GM23338 (cell line): ENCODE measurements around the gene ITGAL. TPM values are rescaled to one million over a fixed set of nuclear protein-coding genes. Genes with fewer than 3 reads are reported as not detected.

ENCODE experiments used
- ATAC-seq: fragments of 200-7000 bp; cut with Tn5 transposase; 3 replicates; pipeline ENCODE4 v1.9.1; 2020
- DNase-seq: peaks from one replicate; pipeline ENCODE4 v3.0.0-alpha.2; 2015; ENCODE audit warnings: low spot score
- H2AFZ ChIP-seq: fragments of 200-600 bp; sonication (generic); 2 replicates; pipeline ENCODE4 v1.8.0; 2016; ENCODE audit warnings: antibody characterized with exemption, mild to moderate bottlenecking, moderate library complexity
- H3F3A ChIP-seq: fragments of 200-600 bp; sonication (generic); replicated peaks from 2 replicates; pipeline ENCODE4 v1.8.0; 2017; ENCODE audit warnings: antibody characterized with exemption, mixed run types, low read depth
- H3K27ac ChIP-seq: fragments of 200-600 bp; sonication (generic); 2 replicates; pipeline ENCODE4 v1.6.1; 2016; ENCODE audit warnings: low read depth
- H3K27me3 ChIP-seq: fragments of 200-600 bp; sonication (generic); 2 replicates; pipeline ENCODE4 v1.8.0; 2016; ENCODE audit warnings: mild to moderate bottlenecking, mixed run types, moderate library complexity; ENCODE audit not compliant: insufficient read depth
- H3K36me3 ChIP-seq: fragments of 200-600 bp; sonication (generic); 2 replicates; pipeline ENCODE4 v1.8.0; 2016; ENCODE audit warnings: mild to moderate bottlenecking; ENCODE audit not compliant: insufficient read depth
- H3K4me1 ChIP-seq: fragments of 200-600 bp; sonication (generic); 2 replicates; pipeline ENCODE4 v1.8.0; 2016; ENCODE audit warnings: mild to moderate bottlenecking, moderate library complexity; ENCODE audit not compliant: insufficient read depth
- H3K4me2 ChIP-seq: fragments of 200-600 bp; sonication (generic); 2 replicates; pipeline ENCODE4 v1.7.1; 2017; ENCODE audit warnings: mixed run types
- H3K4me3 ChIP-seq: fragments of 200-600 bp; sonication (generic); 2 replicates; pipeline ENCODE4 v1.6.1; 2016; ENCODE audit warnings: mixed run types
- H3K79me2 ChIP-seq: fragments of 200-600 bp; sonication (generic); replicated peaks from 2 replicates; pipeline ENCODE4 v1.8.0; 2017; ENCODE audit warnings: mild to moderate bottlenecking; ENCODE audit not compliant: insufficient read depth
- H3K9me2 ChIP-seq: fragments of 200-600 bp; sonication (generic); 2 replicates; pipeline ENCODE4 v1.8.0; 2017; ENCODE audit not compliant: insufficient read depth
- H4K20me1 ChIP-seq: fragments of 200-600 bp; sonication (generic); replicated peaks from 2 replicates; pipeline ENCODE4 v1.8.0; 2017; ENCODE audit warnings: mild to moderate bottlenecking; ENCODE audit not compliant: insufficient read depth
- H3K27ac Mint-ChIP-seq: 2 replicates; pipeline ENCODE4 v1.8.0; 2020; ENCODE audit warnings: inconsistent platforms, mild to moderate bottlenecking, moderate library complexity, mixed read lengths
- H3K27me3 Mint-ChIP-seq: 3 replicates; pipeline ENCODE4 v1.8.0; 2022; ENCODE audit warnings: low read depth, mild to moderate bottlenecking, moderate library complexity, mixed read lengths, inconsistent platforms; ENCODE audit not compliant: insufficient read depth, poor library complexity
- H3K36me3 Mint-ChIP-seq: 3 replicates; pipeline ENCODE4 v1.8.0; 2021; ENCODE audit warnings: low read depth, mild to moderate bottlenecking, inconsistent platforms, moderate library complexity, mixed read lengths
- H3K4me1 Mint-ChIP-seq: 3 replicates; pipeline ENCODE4 v1.8.0; 2020; ENCODE audit warnings: mild to moderate bottlenecking, inconsistent platforms, mixed read lengths
- H3K4me3 Mint-ChIP-seq: 3 replicates; pipeline ENCODE4 v1.8.0; 2021; ENCODE audit warnings: moderate library complexity, mild to moderate bottlenecking, inconsistent platforms, mixed read lengths
- H3K9me3 Mint-ChIP-seq: 3 replicates; pipeline ENCODE4 v1.8.0; 2020; ENCODE audit warnings: moderate library complexity, mild to moderate bottlenecking, inconsistent platforms, mixed read lengths
- CREB1 ChIP-seq: fragments of 250-450 bp; sonication (Bioruptor Pico); IDR thresholded peaks from 2 replicates; pipeline ENCODE4 v1.5.0; 2020; ENCODE audit warnings: low read depth, mild to moderate bottlenecking, moderate library complexity
- CTCF ChIP-seq, 2 experiments: fragments of 200-600 bp in 1 of 2; sonication (generic) in 1 of 2; conservative IDR thresholded peaks; 2 replicates each; pipeline versions ENCODE4 v1.5.1 to v1.6.1; 2016 to 2017; ENCODE audit warnings: antibody characterized with exemption in 2 of 2, low read depth in 2 of 2, mild to moderate bottlenecking in 2 of 2, moderate library complexity in 1 of 2
- EZH2 ChIP-seq: fragments of 200-600 bp; sonication (generic); IDR thresholded peaks from one replicate; pipeline ENCODE4 v1.8.0; 2017; ENCODE audit warnings: antibody characterized with exemption, mild to moderate bottlenecking, low read depth; ENCODE audit not compliant: unreplicated experiment
- EZH2phosphoT487 ChIP-seq: fragments of 200-600 bp; sonication (generic); IDR thresholded peaks from one replicate; pipeline ENCODE4 v1.8.1; 2018; ENCODE audit warnings: antibody characterized with exemption; ENCODE audit not compliant: unreplicated experiment
- JUNB ChIP-seq: IDR thresholded peaks from one replicate; pipeline ENCODE4 v1.6.1; 2016; ENCODE audit warnings: antibody characterized with exemption; ENCODE audit not compliant: unreplicated experiment
- NANOG ChIP-seq: IDR thresholded peaks from 2 replicates; pipeline ENCODE4 v1.6.1; 2016; ENCODE audit warnings: antibody characterized with exemption, borderline replicate concordance
- POLR2AphosphoS5 ChIP-seq: IDR thresholded peaks from 2 replicates; pipeline ENCODE4 v1.6.1; 2016; ENCODE audit warnings: antibody characterized with exemption, low read depth
- REST ChIP-seq: IDR thresholded peaks from one replicate; pipeline ENCODE4 v1.6.1; 2018; ENCODE audit warnings: antibody characterized with exemption; ENCODE audit not compliant: unreplicated experiment
- STAT1 ChIP-seq: IDR thresholded peaks from one replicate; pipeline ENCODE4 v1.6.1; 2016; ENCODE audit warnings: antibody characterized with exemption; ENCODE audit not compliant: unreplicated experiment
- ZNF331 ChIP-seq: fragments of 250-450 bp; sonication (Bioruptor Pico); IDR thresholded peaks from 2 replicates; pipeline ENCODE4 v1.5.0; 2020; ENCODE audit warnings: low read depth, mild to moderate bottlenecking, moderate library complexity
- polyA plus RNA-seq: library from polyadenylated mRNA; unstranded; fragments of >200 nt; fragmentation: Nextera tagmentation; extraction: Ambion mirVana; gene quantifications from 2 replicates; pipeline ENCODE4 v1.2.1, GENCODE V29; 2016
- total RNA-seq: library from RNA; depleted of rRNA; stranded (reverse); fragments of >200 nt; shearing (Covaris generic); gene quantifications from 2 replicates; pipeline ENCODE4 v1.2.3, GENCODE V29; 2014

The ITGAL gene
- total and polyA plus RNA-seq, 2 experiments from 2014 or later, result 0.05 to 0.07 TPM

- Histone ChIP-seq H3F3A (no peaks in the 10 kb centered on the region), H3K27ac (no peak overlapping the region), H3K4me1 (no peaks in the 10 kb centered on the region), H2AFZ (peak overlapping the region; percentile 87), H3K9me2 (no peaks in the 10 kb centered on the region), H3K4me3 (no peak overlapping the region), H4K20me1 (no peaks in the 10 kb centered on the region), H3K4me2 (no peak overlapping the region), H3K79me2 (no peaks in the 10 kb centered on the region), H3K27me3 (no peaks in the 10 kb centered on the region), H3K36me3 (no peaks in the 10 kb centered on the region)
- TF ChIP-seq CTCF (conservative IDR thresholded peaks at IDR 0.05; ENCODE audit: low read depth in 2 of 2), result no peak
- Mint-ChIP-seq H3K4me3 (no peak overlapping the region), H3K4me1 (peaks cover 9% of the 10 kb centered on the region), H3K9me3 (no peaks in the 10 kb centered on the region), H3K27me3 (peaks cover 4% of the 10 kb centered on the region), H3K36me3 (no peaks in the 10 kb centered on the region), H3K27ac (no peak overlapping the region; the same call in 1 of the 2 replicates)
- peak; percentile 81 for ATAC-seq
- DNase-seq, result peak; percentile 44
Measured at GRCh38 chr16:30488764-30489605, 16.4 kb downstream of the ITGAL start.

GRCh38 chr16:30490210-30490609, 17.7 kb downstream of the ITGAL start:
- Mint-ChIP-seq H3K4me3 (no peak overlapping the region), H3K27ac (no peak overlapping the region; the same call in 1 of the 2 replicates), H3K9me3 (no peaks in the 10 kb centered on the region), H3K4me1 (peaks cover 9% of the 10 kb centered on the region), H3K36me3 (no peaks in the 10 kb centered on the region), H3K27me3 (peaks cover 2% of the 10 kb centered on the region)
- Histone ChIP-seq H2AFZ (peak overlapping the region; percentile 74), H4K20me1 (no peaks in the 10 kb centered on the region), H3K79me2 (no peaks in the 10 kb centered on the region), H3K27ac (no peak overlapping the region), H3K4me2 (no peak overlapping the region), H3K27me3 (no peaks in the 10 kb centered on the region), H3K9me2 (no peaks in the 10 kb centered on the region), H3K36me3 (no peaks in the 10 kb centered on the region), H3F3A (no peaks in the 10 kb centered on the region), H3K4me3 (no peak overlapping the region), H3K4me1 (no peaks in the 10 kb centered on the region)
- no peak for ATAC-seq
- no peak for DNase-seq
- TF ChIP-seq NANOG, result no peak
- TF ChIP-seq REST, result no peak
- TF ChIP-seq EZH2, result no peak
- no peak for TF ChIP-seq ZNF331
- TF ChIP-seq STAT1, result no peak
- TF ChIP-seq CREB1, result no peak
- no peak for TF ChIP-seq POLR2AphosphoS5
- no peak for TF ChIP-seq EZH2phosphoT487
- TF ChIP-seq JUNB, result no peak
